Activated CD4-positive, alpha-beta T cell treated with anti-CD3 and anti-CD28 coated beads for 24 hours (primary cell): ENCODE measurements around the gene ZNF490.

Source experiments
- DNase-seq, 2 donors: peaks; one replicate each; pipeline ENCODE4 v3.0.0-alpha.2; 2020; ENCODE audit warnings: low read depth in 2 of 2

ZNF490 gene

DNA sequence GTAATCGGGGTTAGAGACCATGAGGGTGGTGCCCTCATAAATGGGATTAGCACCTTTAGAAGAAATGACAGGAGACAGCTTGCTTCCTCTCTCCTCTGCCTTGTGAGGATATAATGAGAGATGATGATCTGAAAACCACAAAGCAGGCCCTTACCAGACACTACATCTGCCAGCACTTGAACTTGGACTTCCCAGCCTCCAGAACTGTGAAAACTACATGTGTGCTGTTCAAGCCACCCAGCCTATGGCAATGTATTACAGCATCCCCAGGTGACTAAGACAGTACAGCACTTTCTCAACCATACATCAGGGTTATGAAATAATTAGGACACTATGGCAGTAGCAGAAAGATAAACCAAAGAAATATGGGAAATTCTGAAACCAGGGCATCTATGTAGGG lies 66.8 kb downstream of the ZNF490 start:
- no peak for DNase-seq
